Measurements from ENCODE around the gene NLRC4. TPM values are rescaled to one million over a fixed set of nuclear protein-coding genes. Genes with fewer than 3 reads are reported as not detected.

NLRC4 gene
- total RNA-seq, 1 donor = not detected

GRCh38 chr2:32248299-32248698 is 16.4 kb downstream of the NLRC4 start:
- no peak for TF ChIP-seq CTCF (IDR thresholded peaks at IDR 0.05; ENCODE audit: insufficient read depth, low read length)

GRCh38 chr2:32246911-32247310 is 17.8 kb downstream of the NLRC4 start:
- TF ChIP-seq CTCF (IDR thresholded peaks at IDR 0.05; ENCODE audit: insufficient read depth, low read length) = no peak
- no peak for DNase-seq (ENCODE audit: low read depth)
- H3K4me3 ChIP-seq (ENCODE audit: low read depth, low read length) = no peak overlapping the region

More at GRCh38 chr2:32248299-32248698, 16.4 kb downstream of the NLRC4 start:
- no peak overlapping the region for H3K4me3 ChIP-seq (ENCODE audit: low read depth, low read length)
- no peak for DNase-seq (ENCODE audit: low read depth)

- no peak for TF ChIP-seq CTCF (IDR thresholded peaks at IDR 0.05; ENCODE audit: insufficient read depth, low read length)
- no peak for DNase-seq (ENCODE audit: low read depth)
- no peak overlapping the region for H3K4me3 ChIP-seq (ENCODE audit: low read depth, low read length)
Measured at GRCh38 chr2:32242331-32242730, 22.4 kb downstream of the NLRC4 start.

GRCh38 chr2:32237996-32238395 is 26.7 kb downstream of the NLRC4 start:
- TF ChIP-seq CTCF (IDR thresholded peaks at IDR 0.05; ENCODE audit: insufficient read depth, low read length) = no peak

GRCh38 chr2:32237488-32237887 is 27.2 kb downstream of the NLRC4 start:
- H3K4me3 ChIP-seq (ENCODE audit: low read depth, low read length) = no peak overlapping the region
- TF ChIP-seq CTCF (IDR thresholded peaks at IDR 0.05; ENCODE audit: insufficient read depth, low read length) = no peak
- no peak for DNase-seq (ENCODE audit: low read depth)

More at GRCh38 chr2:32237996-32238395, 26.7 kb downstream of the NLRC4 start:
- no peak overlapping the region for H3K4me3 ChIP-seq (ENCODE audit: low read depth, low read length)
- DNase-seq (ENCODE audit: low read depth) = no peak

GRCh38 chr2:32235315-32235714 is 29.4 kb downstream of the NLRC4 start:
- H3K4me3 ChIP-seq (ENCODE audit: low read depth, low read length) = no peak overlapping the region
- no peak for TF ChIP-seq CTCF (IDR thresholded peaks at IDR 0.05; ENCODE audit: insufficient read depth, low read length)
- DNase-seq (ENCODE audit: low read depth) = peak; percentile 42

- DNase-seq (ENCODE audit: low read depth) = no peak
- TF ChIP-seq CTCF (IDR thresholded peaks at IDR 0.05; ENCODE audit: insufficient read depth, low read length) = no peak
- H3K4me3 ChIP-seq (ENCODE audit: low read depth, low read length) = no peak overlapping the region
Measured at GRCh38 chr2:32231959-32232358, 32.7 kb downstream of the NLRC4 start.

Measured in fibroblast of the aortic adventitia (primary cell).